GM23248 (cell line): ENCODE measurements around the gene AVPR2. TPM values are rescaled to one million over a fixed set of nuclear protein-coding genes. Genes with fewer than 3 reads are reported as not detected.
A peak's percentile ranks its signal among the peaks of the same experiment; 100 is the strongest.

ENCODE experiments used
- DNase-seq: peaks from one replicate; pipeline ENCODE4 v3.0.0-alpha.2; 2015
- H2AFZ ChIP-seq: fragments of 200-600 bp; sonication (generic); 2 replicates; pipeline ENCODE4 v1.6.1; 2016; ENCODE audit warnings: antibody characterized with exemption
- H3F3A ChIP-seq: fragments of 200-600 bp; sonication (generic); 2 replicates; pipeline ENCODE4 v1.6.1; 2016; ENCODE audit warnings: mild to moderate bottlenecking, antibody characterized with exemption, mixed run types; ENCODE audit not compliant: insufficient read depth
- H3K27ac ChIP-seq: fragments of 200-600 bp; sonication (generic); 2 replicates; pipeline ENCODE4 v1.5.1; 2016; ENCODE audit warnings: mild to moderate bottlenecking
- H3K27me3 ChIP-seq: fragments of 200-600 bp; sonication (generic); replicated peaks from 2 replicates; pipeline ENCODE4 v1.6.1; 2016; ENCODE audit warnings: mild to moderate bottlenecking; ENCODE audit not compliant: insufficient read depth
- H3K36me3 ChIP-seq: fragments of 200-600 bp; sonication (generic); 2 replicates; pipeline ENCODE4 v1.6.1; 2016; ENCODE audit warnings: low read depth, mild to moderate bottlenecking
- H3K4me1 ChIP-seq: fragments of 200-600 bp; sonication (generic); 2 replicates; pipeline ENCODE4 v1.6.1; 2016; ENCODE audit warnings: mild to moderate bottlenecking; ENCODE audit not compliant: insufficient read depth
- H3K4me2 ChIP-seq: fragments of 200-600 bp; sonication (generic); one replicate; pipeline ENCODE4 v1.6.1; 2016; ENCODE audit warnings: mild to moderate bottlenecking; ENCODE audit not compliant: unreplicated experiment
- H3K4me3 ChIP-seq: fragments of 200-600 bp; sonication (generic); 2 replicates; pipeline ENCODE4 v1.5.1; 2016; ENCODE audit warnings: mild to moderate bottlenecking
- H3K79me2 ChIP-seq: fragments of 200-600 bp; sonication (generic); 2 replicates; pipeline ENCODE4 v1.6.1; 2016; ENCODE audit warnings: mild to moderate bottlenecking; ENCODE audit not compliant: insufficient read depth
- H3K9ac ChIP-seq: fragments of 200-600 bp; sonication (generic); 2 replicates; pipeline ENCODE4 v1.6.1; 2016; ENCODE audit warnings: mild to moderate bottlenecking
- H3K9me2 ChIP-seq: fragments of 200-600 bp; sonication (generic); 2 replicates; pipeline ENCODE4 v1.6.1; 2016; ENCODE audit warnings: mixed run types, mild to moderate bottlenecking, moderate library complexity; ENCODE audit not compliant: insufficient read depth
- H3K9me3 ChIP-seq: fragments of 200-600 bp; sonication (generic); one replicate; pipeline ENCODE4 v1.6.1; 2017; ENCODE audit warnings: low read depth
- H4K20me1 ChIP-seq: fragments of 200-600 bp; sonication (generic); 2 replicates; pipeline ENCODE4 v1.6.0; 2016; ENCODE audit not compliant: insufficient read depth
- EZH2 ChIP-seq: fragments of 200-600 bp; sonication (generic); IDR thresholded peaks from 2 replicates; pipeline ENCODE4 v1.6.1; 2018; ENCODE audit warnings: antibody characterized with exemption, mild to moderate bottlenecking; ENCODE audit not compliant: insufficient read depth, poor library complexity, severe bottlenecking
- EZH2phosphoT487 ChIP-seq: fragments of 200-600 bp; sonication (generic); IDR thresholded peaks from 2 replicates; pipeline ENCODE4 v1.6.1; 2018; ENCODE audit warnings: antibody characterized with exemption, moderate library complexity, mild to moderate bottlenecking, low read depth; ENCODE audit not compliant: insufficient read depth
- WGBS, 2 experiments: methylation state at CpG; one replicate each; pipeline ENCODE4 v1.1.6; 2015 to 2017; ENCODE audit warnings: low lambda C conversion rate in 2 of 2, low coverage in 1 of 2; ENCODE audit errors: missing lambda C conversion rate in 2 of 2; 5-methylcytosine and 5-hydroxymethylcytosine counted together
- in situ Hi-C: fragments of 300-500 bp; cut with MboI; formaldehyde crosslinking; loops from 2 replicates; pipeline ENCODE4 v1.15.0; 2020
- polyA plus RNA-seq: library from polyadenylated mRNA; unstranded; fragments of >200 nt; fragmentation: Nextera tagmentation; extraction: Ambion mirVana; gene quantifications from 2 replicates; pipeline ENCODE4 v1.2.1, GENCODE V29; 2016
- total RNA-seq: library from RNA; depleted of rRNA; stranded (reverse); fragments of >200 nt; shearing (Covaris generic); gene quantifications from 2 replicates; pipeline ENCODE4 v1.2.3, GENCODE V29; 2014

Gene AVPR2
- total and polyA plus RNA-seq, 2 experiments from 2014 or later, result not detected

- no peaks in the 10 kb centered on the region for H3K4me1 ChIP-seq
- H3F3A ChIP-seq, result 0 out of 2 replicates have a peak, but pooled peaks cover 6% of the 10 kb centered on the region
- H3K79me2 ChIP-seq, result peaks cover 41% of the 10 kb centered on the region
- no peak overlapping the region for H3K4me2 ChIP-seq
- no peaks in the 10 kb centered on the region for H3K36me3 ChIP-seq
- H3K9ac ChIP-seq, result no peak overlapping the region
- H3K4me3 ChIP-seq, result no peak overlapping the region
- WGBS, 2 experiments, result 84 to 87% methylated on average over 12 of the region's 13 CpGs
- DNase-seq, result no peak
- H3K27me3 ChIP-seq, result no peaks in the 10 kb centered on the region
- in situ Hi-C loops, result loop anchor here (10.0 kb wide), 1 partner anchor 177 kb away; no protein-coding TSS in a partner anchor
- no peak overlapping the region for H2AFZ ChIP-seq
- H4K20me1 ChIP-seq, result no peaks in the 10 kb centered on the region
- no peaks in the 10 kb centered on the region for H3K9me3 ChIP-seq
- TF ChIP-seq EZH2phosphoT487, result no peak
- no peak for TF ChIP-seq EZH2
- H3K27ac ChIP-seq, result no peak overlapping the region
- no peaks in the 10 kb centered on the region for H3K9me2 ChIP-seq
Observed at GRCh38 chrX:153931748-153932147, 27.3 kb downstream of the AVPR2 start.

- in situ Hi-C loops, result loop anchor here (10.0 kb wide), 1 partner anchor 178 kb away; no protein-coding TSS in a partner anchor
- DNase-seq, result no peak
Observed at GRCh38 chrX:153932220-153932915, 27.9 kb downstream of the AVPR2 start.

GRCh38 chrX:153933748-153934147 is 29.3 kb downstream of the AVPR2 start:
- Histone ChIP-seq H3K27me3 (no peaks in the 10 kb centered on the region), H3K9me2 (no peaks in the 10 kb centered on the region), H3K9ac (peak overlapping the region; percentile 85), H3K4me2 (peak overlapping the region; percentile 91), H3K27ac (peak overlapping the region; percentile 45), H3K79me2 (peaks cover 41% of the 10 kb centered on the region), H3K4me1 (no peaks in the 10 kb centered on the region), H3K4me3 (peak overlapping the region; percentile 86), H3K9me3 (no peaks in the 10 kb centered on the region), H3K36me3 (no peaks in the 10 kb centered on the region), H4K20me1 (no peaks in the 10 kb centered on the region), H2AFZ (0 out of 2 replicates have a peak overlapping the region, but pooled peaks have one; percentile 51), H3F3A (0 out of 2 replicates have a peak, but pooled peaks cover 6% of the 10 kb centered on the region)
- 0% methylated on average over 3 to 7 of the region's 7 CpGs for WGBS, 2 experiments
- DNase-seq, result peak; percentile 75
- in situ Hi-C loops, result loop anchor here (10.0 kb wide), 1 partner anchor 179 kb away; no protein-coding TSS in a partner anchor
- TF ChIP-seq EZH2, result no peak
- no peak for TF ChIP-seq EZH2phosphoT487

More at GRCh38 chrX:153932220-153932915, 27.9 kb downstream of the AVPR2 start:
- no peaks in the 10 kb centered on the region for H3K4me1 ChIP-seq
- H2AFZ ChIP-seq, result no peak overlapping the region
- no peak overlapping the region for H3K27ac ChIP-seq
- no peak overlapping the region for H3K4me2 ChIP-seq
- no peaks in the 10 kb centered on the region for H3K27me3 ChIP-seq
- H3K36me3 ChIP-seq, result no peaks in the 10 kb centered on the region
- H3K4me3 ChIP-seq, result no peak overlapping the region
- WGBS, 2 experiments, result 78 to 88% methylated on average over 4 to 11 of the region's 13 CpGs
- H3K9ac ChIP-seq, result no peak overlapping the region
- no peaks in the 10 kb centered on the region for H3K9me2 ChIP-seq
- no peaks in the 10 kb centered on the region for H4K20me1 ChIP-seq
- H3F3A ChIP-seq, result 0 out of 2 replicates have a peak, but pooled peaks cover 6% of the 10 kb centered on the region
- TF ChIP-seq EZH2, result no peak
- no peak for TF ChIP-seq EZH2phosphoT487
- H3K9me3 ChIP-seq, result no peaks in the 10 kb centered on the region
- H3K79me2 ChIP-seq, result peaks cover 41% of the 10 kb centered on the region

DNA sequence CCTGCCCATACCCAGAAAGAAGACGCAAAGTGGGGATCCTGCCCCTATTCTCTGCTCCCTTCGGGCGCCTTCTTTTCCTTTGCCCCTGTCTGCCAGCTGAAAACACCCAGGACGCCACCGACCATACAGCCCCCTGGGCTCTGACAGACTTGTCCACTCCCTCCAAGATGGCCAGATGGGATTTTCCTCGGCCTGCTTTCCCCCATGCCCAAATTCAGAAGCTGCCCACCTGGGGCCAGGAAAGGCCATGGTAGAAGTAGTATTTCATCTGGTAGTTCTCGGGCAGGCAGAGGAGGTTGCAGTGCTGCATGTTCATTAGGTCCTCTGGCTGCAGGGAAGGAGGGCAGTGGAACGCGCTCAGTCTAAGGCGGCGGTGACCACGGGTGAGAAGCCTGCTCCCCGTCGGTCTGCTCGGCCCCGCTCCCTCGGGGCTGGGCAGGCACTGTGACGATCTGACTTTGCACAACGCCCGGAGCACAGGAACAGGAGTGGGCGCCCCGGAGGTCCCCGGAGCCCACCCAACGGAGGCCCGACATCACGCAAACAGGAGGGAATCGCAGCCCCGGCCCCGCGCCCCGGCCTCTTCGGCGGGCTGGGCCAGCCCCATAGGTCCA is 29.8 kb downstream of the AVPR2 start:
- H3F3A ChIP-seq, result 0 out of 2 replicates have a peak, but pooled peaks cover 2% of the 10 kb centered on the region
- H3K9me2 ChIP-seq, result no peaks in the 10 kb centered on the region
- peak overlapping the region; percentile 86 for H3K4me3 ChIP-seq
- peak overlapping the region; percentile 45 for H3K27ac ChIP-seq
- no peak for TF ChIP-seq EZH2
- no peak for TF ChIP-seq EZH2phosphoT487
- H3K9ac ChIP-seq, result peak overlapping the region; percentile 85
- in situ Hi-C loops, result loop anchor here (10.0 kb wide), 1 partner anchor 179 kb away; no protein-coding TSS in a partner anchor
- no peak for DNase-seq
- no peaks in the 10 kb centered on the region for H3K36me3 ChIP-seq
- H3K4me2 ChIP-seq, result peak overlapping the region; percentile 91
- no peaks in the 10 kb centered on the region for H3K9me3 ChIP-seq
- peak overlapping the region; percentile 51; the same call in 1 of the 2 replicates for H2AFZ ChIP-seq
- no peaks in the 10 kb centered on the region for H3K27me3 ChIP-seq
- peaks cover 41% of the 10 kb centered on the region for H3K79me2 ChIP-seq
- H4K20me1 ChIP-seq, result no peaks in the 10 kb centered on the region
- WGBS, 2 experiments, result 2 to 5% methylated on average over 10 to 17 of the region's 33 CpGs
- H3K4me1 ChIP-seq, result no peaks in the 10 kb centered on the region
